NCI-H1417 treated with DMSO at 0.1 percent for 48 hours (cell line): ENCODE measurements around the gene TCF7L1.

Experiments used
- DNase-seq: peaks from one replicate; lab custom pipeline; 2025; lab: John Stamatoyannopoulos, UW

TCF7L1 gene

GRCh38 chr2:85356186-85356585 is 223.0 kb downstream of the TCF7L1 start:
- no peak for DNase-seq

GRCh38 chr2:85357736-85358135 is 224.5 kb downstream of the TCF7L1 start:
- DNase-seq: no peak
